Measurements from ENCODE around the gene RGS12.

DNA sequence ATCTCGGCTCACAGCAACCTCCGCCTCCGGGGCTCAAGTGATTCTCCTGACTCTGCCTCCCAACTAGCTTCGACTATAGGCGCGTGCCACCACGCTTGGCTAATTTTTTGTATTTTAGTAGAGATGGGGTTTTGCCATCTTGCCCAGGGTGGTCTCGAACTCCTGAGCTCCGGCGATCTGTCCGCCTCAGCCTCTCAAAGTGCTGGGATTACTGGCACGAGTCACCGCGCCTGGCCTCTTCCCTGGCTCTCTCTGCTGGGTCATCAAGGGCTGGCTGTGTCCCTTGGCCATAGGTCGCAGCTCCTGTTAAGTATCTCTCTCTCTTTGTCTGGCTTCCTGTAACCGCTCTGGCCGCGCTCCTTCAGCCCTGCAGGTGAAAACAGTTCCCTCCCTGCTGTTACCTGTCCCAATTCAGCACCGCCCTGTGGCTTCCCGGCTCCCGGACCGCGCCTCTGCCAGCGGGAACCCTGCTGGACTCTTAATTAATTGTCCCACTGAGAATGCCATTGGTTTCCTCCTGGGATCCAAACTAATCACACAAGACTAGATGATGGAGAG lies 1.3 kb upstream of the RGS12 start:
- TF ChIP-seq, protein P1, sequence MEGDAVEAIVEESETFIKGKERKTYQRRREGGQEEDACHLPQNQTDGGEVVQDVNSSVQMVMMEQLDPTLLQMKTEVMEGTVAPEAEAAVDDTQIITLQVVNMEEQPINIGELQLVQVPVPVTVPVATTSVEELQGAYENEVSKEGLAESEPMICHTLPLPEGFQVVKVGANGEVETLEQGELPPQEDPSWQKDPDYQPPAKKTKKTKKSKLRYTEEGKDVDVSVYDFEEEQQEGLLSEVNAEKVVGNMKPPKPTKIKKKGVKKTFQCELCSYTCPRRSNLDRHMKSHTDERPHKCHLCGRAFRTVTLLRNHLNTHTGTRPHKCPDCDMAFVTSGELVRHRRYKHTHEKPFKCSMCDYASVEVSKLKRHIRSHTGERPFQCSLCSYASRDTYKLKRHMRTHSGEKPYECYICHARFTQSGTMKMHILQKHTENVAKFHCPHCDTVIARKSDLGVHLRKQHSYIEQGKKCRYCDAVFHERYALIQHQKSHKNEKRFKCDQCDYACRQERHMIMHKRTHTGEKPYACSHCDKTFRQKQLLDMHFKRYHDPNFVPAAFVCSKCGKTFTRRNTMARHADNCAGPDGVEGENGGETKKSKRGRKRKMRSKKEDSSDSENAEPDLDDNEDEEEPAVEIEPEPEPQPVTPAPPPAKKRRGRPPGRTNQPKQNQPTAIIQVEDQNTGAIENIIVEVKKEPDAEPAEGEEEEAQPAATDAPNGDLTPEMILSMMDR (IDR thresholded peaks at IDR 0.05) = no peak
- no peak for TF ChIP-seq POLR2A (IDR thresholded peaks at IDR 0.05)
- TF ChIP-seq POLR2AphosphoS5 (IDR thresholded peaks at IDR 0.05) = no peak
- no peak for TF ChIP-seq EP300 (IDR thresholded peaks at IDR 0.05)

Measured in sigmoid colon (tissue), 4 donors.